ENCODE results near the gene FOLR2. TPM values are rescaled to one million over a fixed set of nuclear protein-coding genes. Genes with fewer than 3 reads are reported as not detected.
"Not testable (repeated sequence)": the region's sequence is repeated elsewhere in the genome, so short reads cannot be mapped to it uniquely, and the experiment has no call there.

FOLR2 gene
- total RNA-seq, 6 experiments from 2014 or later: 3.3 to 28.3 (median 8.6) TPM

DNA sequence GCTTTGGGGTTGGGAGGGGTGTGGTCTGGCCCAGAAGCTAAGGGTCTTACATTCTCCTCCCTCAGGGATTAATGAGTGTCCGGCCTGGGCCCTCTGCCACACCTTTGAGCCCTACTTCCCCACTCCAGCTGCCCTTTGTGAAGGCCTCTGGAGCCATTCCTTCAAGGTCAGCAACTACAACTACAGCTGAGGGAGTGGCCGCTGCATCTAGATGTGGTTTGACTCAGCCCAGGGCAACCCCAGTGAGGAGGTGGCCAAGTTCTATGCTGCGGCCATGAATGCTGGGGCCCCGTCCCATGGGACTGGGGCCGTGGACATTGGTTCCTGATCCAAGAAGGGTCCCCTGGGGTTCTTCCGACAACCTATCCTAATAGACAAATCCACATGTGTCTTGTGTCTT is 38.9 kb upstream of the FOLR2 start:
- ATAC-seq: no peak
- Histone ChIP-seq H3K36me3 (no peaks in the 10 kb centered on the region), H3K4me3 (no peak overlapping the region), H3K9me3 (no peaks in the 10 kb centered on the region), H3K4me1 (no peaks in the 10 kb centered on the region), H3K27me3 (no peaks in the 10 kb centered on the region), H3K27ac (no peak overlapping the region)
- WGBS (ENCODE audit: insufficient coverage, low coverage, low lambda C conversion rate, missing lambda C conversion rate): 80% methylated on average over 2 of the region's 6 CpGs
- intact Hi-C loops (cut with DNase I): no loop called here
- TF ChIP-seq, protein P1, sequence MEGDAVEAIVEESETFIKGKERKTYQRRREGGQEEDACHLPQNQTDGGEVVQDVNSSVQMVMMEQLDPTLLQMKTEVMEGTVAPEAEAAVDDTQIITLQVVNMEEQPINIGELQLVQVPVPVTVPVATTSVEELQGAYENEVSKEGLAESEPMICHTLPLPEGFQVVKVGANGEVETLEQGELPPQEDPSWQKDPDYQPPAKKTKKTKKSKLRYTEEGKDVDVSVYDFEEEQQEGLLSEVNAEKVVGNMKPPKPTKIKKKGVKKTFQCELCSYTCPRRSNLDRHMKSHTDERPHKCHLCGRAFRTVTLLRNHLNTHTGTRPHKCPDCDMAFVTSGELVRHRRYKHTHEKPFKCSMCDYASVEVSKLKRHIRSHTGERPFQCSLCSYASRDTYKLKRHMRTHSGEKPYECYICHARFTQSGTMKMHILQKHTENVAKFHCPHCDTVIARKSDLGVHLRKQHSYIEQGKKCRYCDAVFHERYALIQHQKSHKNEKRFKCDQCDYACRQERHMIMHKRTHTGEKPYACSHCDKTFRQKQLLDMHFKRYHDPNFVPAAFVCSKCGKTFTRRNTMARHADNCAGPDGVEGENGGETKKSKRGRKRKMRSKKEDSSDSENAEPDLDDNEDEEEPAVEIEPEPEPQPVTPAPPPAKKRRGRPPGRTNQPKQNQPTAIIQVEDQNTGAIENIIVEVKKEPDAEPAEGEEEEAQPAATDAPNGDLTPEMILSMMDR (IDR thresholded peaks at IDR 0.05): no peak
- TF ChIP-seq POLR2A (IDR thresholded peaks at IDR 0.05): no peak
- DNase-seq: no peak

DNA sequence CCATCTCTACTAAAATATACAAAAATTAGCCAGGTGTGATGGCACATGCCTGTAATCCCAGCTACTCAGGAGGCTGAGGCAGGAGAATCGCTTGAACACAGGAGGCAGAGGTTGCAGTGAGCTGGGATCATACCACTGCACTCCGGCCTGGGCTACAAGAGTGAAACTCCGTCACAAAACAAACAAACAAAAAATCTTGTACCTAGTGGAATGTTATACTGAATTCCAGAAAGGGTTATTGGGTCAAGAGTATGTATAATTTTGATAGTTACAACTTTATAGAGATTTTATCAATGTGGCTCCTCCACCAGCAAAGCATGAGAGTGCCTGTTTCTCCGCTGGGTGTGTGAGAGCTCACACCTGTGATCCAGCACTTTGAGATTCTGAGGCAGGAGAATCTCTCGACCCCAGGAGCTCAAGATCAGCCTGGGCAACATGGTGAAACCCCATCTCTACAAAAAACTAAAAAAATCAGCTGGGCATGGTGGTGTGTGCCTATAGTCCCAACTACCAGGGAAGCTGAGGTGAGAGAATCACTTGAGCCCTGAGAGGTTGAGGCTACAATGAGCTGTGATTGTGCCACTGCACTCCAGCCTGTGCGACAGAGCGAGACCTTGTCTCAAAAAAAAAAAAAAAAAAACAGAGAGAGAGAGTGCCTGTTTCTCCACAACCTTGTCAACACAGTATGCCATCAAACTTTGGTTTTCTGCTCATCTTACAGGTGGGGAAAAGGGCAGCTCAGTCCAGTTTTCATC is 37.4 kb upstream of the FOLR2 start:
- H3K4me1 ChIP-seq: no peaks in the 10 kb centered on the region
- no peak overlapping the region for H3K4me3 ChIP-seq
- TF ChIP-seq, protein P1 (IDR thresholded peaks at IDR 0.05): no peak
- no peak for TF ChIP-seq POLR2A (IDR thresholded peaks at IDR 0.05)
- no peak for DNase-seq
- no peak overlapping the region for H3K27ac ChIP-seq
- intact Hi-C loops (cut with DNase I): no loop called here
- WGBS (ENCODE audit: insufficient coverage, low coverage, low lambda C conversion rate, missing lambda C conversion rate): 53% methylated on average over 6 of the region's 7 CpGs
- ATAC-seq: no peak
- H3K9me3 ChIP-seq: no peaks in the 10 kb centered on the region
- H3K27me3 ChIP-seq: no peaks in the 10 kb centered on the region
- no peaks in the 10 kb centered on the region for H3K36me3 ChIP-seq

DNA sequence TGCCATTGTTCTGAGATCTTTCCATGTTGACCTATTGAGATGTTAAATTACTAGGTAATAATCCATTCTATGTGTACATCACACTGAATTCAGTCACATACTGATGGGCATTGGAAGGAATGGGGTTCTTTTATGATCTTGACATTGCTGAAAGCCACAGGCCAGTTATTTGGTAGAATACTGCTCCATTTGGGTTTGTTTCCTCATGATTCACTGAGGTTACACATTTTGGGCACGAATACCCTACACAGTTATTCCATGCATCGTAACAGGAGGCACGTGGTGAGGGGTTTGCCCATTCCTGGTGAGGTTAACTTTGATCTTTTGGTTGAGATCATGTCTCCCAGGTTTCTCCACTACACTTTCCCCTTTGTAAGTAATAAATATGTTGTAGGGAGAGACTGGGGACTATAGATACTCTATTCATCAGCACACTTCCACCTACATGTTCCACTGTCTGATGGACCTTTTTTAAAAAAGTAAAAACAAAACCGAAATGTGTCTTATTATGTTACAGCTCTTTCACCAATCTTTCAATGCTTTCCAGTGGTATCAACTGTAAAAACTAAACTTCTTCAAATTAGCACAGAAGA is 36.7 kb upstream of the FOLR2 start:
- no peaks in the 10 kb centered on the region for H3K27me3 ChIP-seq
- no peaks in the 10 kb centered on the region for H3K36me3 ChIP-seq
- no peak overlapping the region for H3K4me3 ChIP-seq
- intact Hi-C loops (cut with DNase I): no loop called here
- 68% methylated on average over 4 of the region's 4 CpGs for WGBS (ENCODE audit: insufficient coverage, low coverage, low lambda C conversion rate, missing lambda C conversion rate)
- TF ChIP-seq POLR2A (IDR thresholded peaks at IDR 0.05): no peak
- TF ChIP-seq, protein P1 (IDR thresholded peaks at IDR 0.05): no peak
- ATAC-seq (no peak), DNase-seq (no peak)
- no peaks in the 10 kb centered on the region for H3K9me3 ChIP-seq
- no peaks in the 10 kb centered on the region for H3K4me1 ChIP-seq
- no peak overlapping the region for H3K27ac ChIP-seq

DNA sequence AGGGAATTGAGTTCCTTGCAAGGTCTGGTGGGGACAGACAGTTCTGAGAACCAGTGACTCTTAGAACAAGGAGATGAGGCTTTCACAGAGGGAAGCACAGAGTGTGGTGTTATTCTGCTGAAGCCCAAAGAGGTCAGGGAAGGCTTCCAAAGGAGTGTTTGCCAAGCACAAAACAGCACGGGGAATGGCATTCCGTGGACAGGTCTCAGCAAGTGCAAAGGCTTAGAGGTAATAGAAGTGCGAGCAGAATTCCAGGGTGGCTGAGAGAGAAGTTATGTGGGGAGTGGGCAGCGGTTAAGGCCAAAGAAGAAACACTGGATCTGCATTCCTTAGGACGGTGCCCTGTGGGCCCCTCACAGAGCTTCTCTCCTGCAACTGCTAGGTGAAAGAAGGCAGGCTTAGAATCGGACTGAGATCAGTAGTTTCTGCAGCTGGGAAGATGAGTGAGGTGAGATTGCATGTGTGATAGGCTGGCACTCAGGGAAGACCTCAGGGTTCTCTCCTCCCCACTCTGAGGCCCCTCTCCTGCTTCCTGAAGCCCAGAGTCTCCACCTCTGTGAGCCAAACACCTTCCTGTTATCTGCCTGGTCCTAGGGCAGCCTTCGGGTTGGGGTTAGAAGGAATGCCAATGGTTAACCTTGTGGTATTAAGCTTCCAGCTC is 35.6 kb upstream of the FOLR2 start:
- peak in 3 of 4 donors; percentile 11 to 22 (median 17) for ATAC-seq
- WGBS (ENCODE audit: insufficient coverage, low coverage, low lambda C conversion rate, missing lambda C conversion rate): 58% methylated on average over 6 of the region's 7 CpGs
- H3K4me1 ChIP-seq; H3K4me3 ChIP-seq; H3K9me3 ChIP-seq; H3K27me3 ChIP-seq; intact Hi-C loops (cut with DNase I); DNase-seq; H3K36me3 ChIP-seq; H3K27ac ChIP-seq: not testable (repeated sequence)

DNA sequence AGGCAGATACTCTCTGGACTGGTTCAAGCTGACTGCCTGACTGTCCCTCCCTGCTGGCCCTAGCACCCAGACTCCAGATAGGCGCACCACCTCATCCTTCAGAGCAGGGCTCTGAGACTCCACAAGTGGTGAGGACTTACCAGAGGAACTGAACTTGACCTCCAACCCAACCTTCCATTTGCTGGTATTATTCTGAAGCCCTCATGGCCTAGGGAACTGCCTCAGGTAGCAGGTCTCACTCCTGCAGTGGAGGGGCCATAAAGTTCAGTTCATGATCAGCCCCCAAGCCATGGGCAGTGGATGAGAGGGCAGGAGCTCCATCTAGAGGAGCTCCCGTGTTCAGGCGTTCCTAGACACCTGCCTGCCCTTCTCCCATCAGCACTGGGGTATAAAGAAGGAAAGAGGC is 35.0 kb upstream of the FOLR2 start:
- DNase-seq; intact Hi-C loops (cut with DNase I); H3K9me3 ChIP-seq; H3K36me3 ChIP-seq; H3K4me3 ChIP-seq; H3K27me3 ChIP-seq; H3K4me1 ChIP-seq; H3K27ac ChIP-seq: not testable (repeated sequence)
- 53% methylated on average over 3 of the region's 3 CpGs for WGBS (ENCODE audit: insufficient coverage, low coverage, low lambda C conversion rate, missing lambda C conversion rate)
- peak in 3 of 4 donors; percentile 18 to 34 (median 27) for ATAC-seq

Data from right lobe of liver (tissue), 6 donors.